GM21367 (cell line): ENCODE results near the gene GASK1A.

Source experiments
- ATAC-seq: cut with Tn5 transposase; IDR thresholded peaks from one replicate; pipeline ENCODE4 v1.9.1; 2021; ENCODE audit not compliant: unreplicated experiment

The GASK1A gene

GRCh38 chr3:42982645-42983412 lies 3.7 kb downstream of the GASK1A start:
- ATAC-seq = no peak

- no peak for ATAC-seq
Measured at GRCh38 chr3:42983927-42984326, 4.8 kb downstream of the GASK1A start.

DNA sequence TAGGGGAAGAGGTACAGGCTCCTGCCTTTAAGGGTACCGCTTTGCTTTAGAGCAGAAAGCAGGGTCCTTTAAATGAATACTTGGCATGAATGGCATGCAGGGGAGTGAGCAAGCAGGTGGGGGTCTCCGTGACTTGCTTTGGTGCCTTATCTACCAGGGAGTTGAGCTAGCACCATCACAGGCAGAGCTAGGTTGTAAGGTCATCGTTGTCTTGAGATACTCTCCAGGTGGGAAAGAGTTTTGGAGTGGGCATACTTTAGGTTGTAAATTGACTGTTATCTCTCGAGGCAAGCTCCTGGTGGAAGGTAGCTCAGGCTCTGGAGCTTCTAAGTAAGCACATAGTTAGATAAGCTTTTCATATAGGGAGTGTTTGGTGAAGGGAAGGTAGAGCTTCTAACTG lies 5.6 kb downstream of the GASK1A start:
- no peak for ATAC-seq

DNA sequence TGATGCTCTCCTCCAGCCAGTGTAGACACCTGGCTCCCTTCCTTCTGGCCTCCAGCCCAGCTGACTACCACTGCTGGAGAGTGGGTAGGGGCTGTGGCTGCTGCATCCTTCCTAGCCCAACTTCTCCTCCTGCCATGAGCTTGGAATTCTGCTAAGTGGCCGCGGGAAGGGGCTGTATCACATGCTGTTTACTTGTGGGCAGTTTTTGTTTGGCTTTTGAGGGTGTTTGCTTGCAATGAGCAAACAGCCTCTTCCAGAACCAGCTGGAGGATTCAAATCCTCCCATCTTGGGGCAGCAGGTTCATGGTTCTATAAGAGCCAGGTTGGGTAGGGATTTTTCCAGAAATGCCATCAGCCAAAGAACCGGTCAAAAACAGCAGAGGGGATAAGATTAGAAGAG lies 9.0 kb downstream of the GASK1A start:
- ATAC-seq = no peak

DNA sequence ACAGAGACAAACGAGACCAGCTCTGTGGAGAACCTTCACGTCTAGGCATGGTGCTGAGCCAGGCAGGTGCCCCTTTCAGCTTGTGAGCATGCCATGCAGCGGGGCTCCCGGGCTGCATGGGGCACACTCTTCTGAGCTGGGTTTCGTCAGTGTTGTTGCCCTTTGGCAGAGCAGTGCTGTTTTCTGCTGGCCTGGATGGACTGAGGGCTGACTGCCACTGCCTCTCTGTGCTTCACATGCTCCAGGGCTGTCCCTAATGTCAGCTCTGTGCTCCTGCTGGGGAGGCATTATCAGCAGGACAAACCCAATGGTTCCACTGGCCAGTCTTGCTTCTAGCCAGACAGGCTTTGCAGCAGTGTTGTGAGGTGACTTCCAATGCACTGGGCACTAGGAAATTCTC lies 9.5 kb downstream of the GASK1A start:
- no peak for ATAC-seq

DNA sequence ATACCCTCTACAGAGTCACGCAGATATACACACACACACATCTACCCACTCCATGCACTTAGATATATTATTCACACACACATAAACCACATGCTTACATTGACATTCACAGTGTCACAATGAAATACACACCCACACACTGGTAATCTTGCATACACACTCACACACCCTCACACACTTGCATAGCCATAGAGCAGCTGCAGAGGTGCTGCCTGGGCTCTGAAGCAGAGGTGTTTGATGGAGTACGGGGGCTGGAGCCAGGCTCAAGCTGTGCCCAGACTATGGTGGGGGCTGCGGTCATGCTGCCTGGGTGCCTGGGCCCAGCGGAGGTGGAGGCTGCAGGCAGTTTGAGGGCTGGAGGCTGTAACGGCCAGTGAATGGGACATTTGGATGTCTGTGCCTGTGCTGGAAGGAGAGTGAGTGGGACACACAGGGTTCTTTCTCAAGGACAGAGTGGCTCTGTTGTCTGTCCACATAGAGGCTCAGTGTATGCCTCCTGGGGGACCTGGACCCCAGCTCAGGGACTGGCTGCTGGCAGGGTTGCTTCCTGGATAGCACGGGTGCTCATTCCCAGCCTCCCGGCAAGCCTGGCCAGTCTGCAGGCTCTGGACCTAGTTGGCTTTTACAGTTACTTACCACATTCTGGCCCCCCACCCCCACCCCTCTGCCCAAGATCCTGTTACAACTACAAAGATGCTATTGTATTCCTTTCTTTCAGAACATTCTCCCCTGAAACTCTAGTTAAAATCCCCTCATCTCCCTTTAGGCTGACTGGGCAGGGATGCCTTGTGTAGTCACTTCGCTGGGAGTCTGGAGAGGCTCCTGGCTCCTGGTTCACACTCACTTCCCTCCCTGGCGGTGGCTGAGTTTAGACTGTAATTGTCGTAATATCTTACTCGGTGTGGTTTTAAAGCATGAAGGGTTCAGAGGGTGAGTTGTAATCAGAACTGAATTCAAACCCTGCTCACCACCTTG lies 12.5 kb downstream of the GASK1A start:
- ATAC-seq = no peak

DNA sequence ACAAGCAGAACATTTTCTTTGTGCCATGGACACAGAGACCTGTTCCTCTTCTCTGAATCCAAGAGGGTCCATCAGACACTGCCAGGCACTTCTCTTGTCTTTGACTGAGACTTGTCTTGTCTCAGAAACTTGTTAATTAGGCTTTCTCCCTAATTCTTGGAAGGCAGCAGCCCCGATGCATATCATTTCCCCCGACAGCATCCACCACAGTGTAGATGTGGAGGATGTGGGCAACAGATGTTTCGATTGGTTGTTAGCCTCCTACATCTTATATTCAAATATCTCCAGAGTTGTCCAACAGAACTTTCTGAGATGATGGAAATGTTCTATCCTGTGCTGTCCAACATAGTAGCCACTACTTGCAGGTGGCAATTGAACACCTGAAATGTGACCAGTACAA lies 15.5 kb downstream of the GASK1A start:
- no peak for ATAC-seq

DNA sequence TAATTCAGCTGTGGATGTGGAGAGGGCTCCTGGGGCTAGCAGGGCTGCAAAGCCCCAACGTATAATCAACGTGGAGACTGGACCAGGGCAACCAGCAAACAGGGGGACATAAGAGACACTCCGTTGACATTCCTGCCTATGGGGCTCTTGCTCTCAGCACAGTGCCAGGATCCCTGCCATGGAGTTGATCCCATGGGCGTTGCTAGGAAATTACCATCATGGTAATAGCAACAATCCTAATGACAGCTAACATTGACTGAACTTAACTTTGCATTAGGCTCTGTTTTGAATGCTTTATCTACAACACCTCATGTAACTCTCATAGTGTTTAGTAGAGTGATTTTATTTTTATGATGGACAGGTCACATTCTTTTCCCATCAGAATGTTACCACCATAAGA lies 16.9 kb downstream of the GASK1A start:
- no peak for ATAC-seq

GRCh38 chr3:42996633-42997075 lies 17.5 kb downstream of the GASK1A start:
- no peak for ATAC-seq

DNA sequence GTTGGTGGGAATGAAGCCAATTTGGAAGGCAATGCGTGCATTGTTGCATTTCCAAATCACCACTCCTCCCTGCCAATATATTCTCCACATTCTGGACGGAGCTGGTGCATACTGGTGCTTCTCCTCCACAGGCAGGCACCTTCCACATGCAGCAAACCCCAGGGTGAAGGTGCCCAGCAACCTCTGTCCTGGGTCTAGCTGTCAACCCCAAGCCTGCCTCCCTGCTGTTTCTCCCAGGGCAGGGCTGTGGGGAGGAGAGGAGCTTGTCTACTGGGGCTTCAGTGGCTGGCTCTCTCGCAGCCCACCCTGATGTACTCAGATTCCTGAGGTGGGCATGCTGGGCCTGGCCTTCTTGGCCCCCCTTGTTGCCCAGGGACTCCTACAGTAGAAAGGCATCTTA lies 20.1 kb downstream of the GASK1A start:
- no peak for ATAC-seq

DNA sequence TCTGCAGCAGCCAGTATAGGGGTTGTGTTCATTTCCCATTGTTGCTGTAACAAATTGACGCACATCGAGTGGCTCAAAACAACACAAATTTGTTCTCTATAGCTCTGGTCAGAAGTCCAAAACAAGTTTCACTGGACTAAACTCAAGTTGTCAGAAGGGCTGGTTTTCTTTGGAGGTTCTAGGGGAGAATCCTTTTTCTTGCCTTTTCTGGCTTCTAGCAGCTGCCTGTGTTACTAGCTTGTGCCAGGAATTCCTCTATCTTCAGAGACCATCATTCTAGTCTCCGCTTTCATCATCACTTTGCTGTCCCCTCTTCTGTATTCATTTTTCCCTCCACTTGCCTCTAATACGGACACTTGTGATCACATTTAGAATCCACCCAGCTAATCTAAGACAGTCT lies 20.5 kb downstream of the GASK1A start:
- ATAC-seq = no peak

GRCh38 chr3:43000387-43000786 lies 21.3 kb downstream of the GASK1A start:
- ATAC-seq = no peak

- ATAC-seq = no peak
Measured at GRCh38 chr3:43001094-43001553, 22.0 kb downstream of the GASK1A start.

DNA sequence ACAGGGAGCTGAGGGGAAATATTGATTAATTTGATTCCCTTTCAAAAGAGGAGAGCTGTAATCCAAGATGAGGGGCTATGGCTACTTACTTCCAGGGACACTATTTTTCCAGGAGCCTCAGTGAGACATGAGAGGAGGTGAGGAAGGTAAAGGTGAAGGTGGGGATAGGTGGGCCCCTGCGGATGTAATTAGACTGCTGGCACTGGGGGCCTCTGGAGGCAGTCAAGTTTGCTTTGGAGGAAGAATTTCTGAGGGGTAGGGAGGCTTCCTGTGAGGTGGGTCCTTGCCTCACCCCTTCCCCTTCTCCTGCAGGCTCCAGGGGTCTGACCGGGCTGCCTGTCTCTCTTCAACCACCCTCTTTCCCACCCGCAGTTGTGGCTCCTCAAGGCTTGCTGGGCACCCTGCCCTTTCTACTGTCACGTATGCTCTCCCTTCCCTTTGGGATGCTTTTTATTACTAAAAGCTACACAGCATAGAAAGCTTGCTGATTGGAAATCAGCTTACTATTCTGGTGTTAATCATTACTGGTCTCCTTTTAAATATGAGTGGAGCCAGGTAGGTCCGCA lies 22.5 kb downstream of the GASK1A start:
- no peak for ATAC-seq

DNA sequence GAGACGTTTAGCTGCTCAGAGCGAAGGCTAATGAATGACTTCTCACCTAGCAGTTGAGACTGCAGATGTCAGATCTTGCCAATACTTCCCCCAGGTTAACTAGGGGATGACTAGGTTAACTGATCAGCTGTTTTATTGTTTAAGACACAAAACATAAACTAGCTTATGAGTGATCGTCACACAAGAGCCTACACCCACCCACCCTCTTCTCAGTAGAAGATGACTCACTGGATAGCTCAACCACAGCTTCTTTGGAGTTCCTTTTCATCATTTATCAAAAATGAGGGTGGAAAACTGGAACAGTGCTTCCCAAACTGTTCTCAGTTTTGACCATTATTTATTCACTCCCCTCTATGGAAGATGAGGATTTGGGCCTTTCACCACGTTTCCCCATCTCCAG lies 25.2 kb downstream of the GASK1A start:
- no peak for ATAC-seq

DNA sequence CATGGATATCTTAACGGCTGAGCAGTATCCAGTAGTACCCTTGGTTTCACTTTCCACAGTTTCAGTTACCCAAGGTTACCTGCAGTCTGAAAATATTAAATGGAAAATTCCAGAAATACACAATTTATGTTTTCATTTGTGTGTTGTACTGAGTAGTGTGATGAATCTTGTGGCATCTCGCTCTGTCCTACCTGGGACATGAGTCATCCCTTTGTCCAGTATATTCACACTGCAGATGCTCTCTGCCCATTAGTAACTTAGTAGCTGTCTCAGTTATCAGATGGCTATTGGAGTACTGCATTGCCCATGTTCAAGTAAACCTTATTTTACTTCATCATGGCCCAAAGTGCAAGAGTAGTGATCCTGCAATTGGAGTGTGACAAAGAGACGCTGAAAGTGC lies 26.1 kb downstream of the GASK1A start:
- no peak for ATAC-seq

- ATAC-seq = no peak
Measured at GRCh38 chr3:43005981-43006380, 26.9 kb downstream of the GASK1A start.

DNA sequence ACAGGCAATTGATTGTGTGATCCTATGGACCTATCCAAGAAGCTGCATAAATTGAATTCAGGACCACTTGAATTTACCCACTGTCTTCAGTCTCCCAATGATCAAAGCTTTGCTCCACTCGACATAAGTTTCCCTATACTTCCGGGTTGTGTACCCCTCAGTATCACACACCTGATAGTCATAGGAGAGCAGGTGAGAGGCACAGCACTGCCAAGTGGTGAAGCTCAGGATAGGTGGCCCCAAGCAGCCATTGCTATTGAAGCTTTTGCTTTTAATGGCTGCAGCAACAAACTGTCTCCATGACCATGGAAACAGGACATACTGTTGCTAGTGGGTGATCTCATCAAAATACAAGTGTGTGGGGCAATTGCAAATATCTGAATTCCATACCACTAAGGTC lies 27.7 kb downstream of the GASK1A start:
- ATAC-seq = no peak

GRCh38 chr3:43009547-43009946 lies 30.4 kb downstream of the GASK1A start:
- no peak for ATAC-seq

GRCh38 chr3:43010638-43011037 lies 31.5 kb downstream of the GASK1A start:
- no peak for ATAC-seq

DNA sequence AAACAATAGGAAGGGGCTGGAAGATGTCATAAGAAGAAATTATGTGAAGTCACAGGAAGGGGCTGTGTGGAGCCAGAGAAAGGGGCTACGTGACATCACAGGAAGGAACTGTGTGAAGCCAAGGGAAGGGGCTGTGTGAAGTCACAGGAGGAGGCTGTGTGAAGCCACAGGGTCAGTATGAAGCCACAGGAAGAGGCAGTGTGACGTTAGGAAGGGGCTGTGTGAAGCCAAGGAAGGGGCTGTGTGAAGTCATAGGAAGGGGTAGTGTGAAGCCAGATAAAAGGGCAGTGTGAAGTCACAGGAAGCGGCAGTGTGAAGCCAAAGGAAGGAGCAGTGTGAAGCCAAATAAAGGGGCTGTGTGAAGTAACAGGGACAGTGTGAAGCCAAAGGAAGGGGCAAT lies 32.5 kb downstream of the GASK1A start:
- ATAC-seq = no peak

DNA sequence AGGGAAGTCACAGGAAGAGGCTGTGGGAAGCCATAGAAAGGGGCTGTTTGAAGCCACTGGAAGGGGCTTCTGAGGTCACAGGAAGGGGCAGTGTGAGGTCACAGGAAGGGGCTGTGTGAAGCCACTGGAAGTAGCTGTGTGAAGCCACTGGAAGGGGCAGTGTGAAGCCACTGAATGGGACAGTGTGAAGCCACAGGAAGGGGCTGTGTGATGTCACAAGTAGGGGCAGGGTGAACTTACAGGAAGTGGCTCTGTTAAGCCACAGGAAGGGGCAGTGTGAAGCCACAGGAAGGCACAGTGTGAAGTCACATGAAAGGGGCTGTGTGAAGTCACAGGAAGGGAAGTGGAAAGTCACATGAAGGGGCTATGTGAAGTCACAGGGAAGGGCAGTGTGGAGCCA lies 33.1 kb downstream of the GASK1A start:
- ATAC-seq = no peak
